ENCODE results near the gene ANKRD2. TPM values are rescaled to one million over a fixed set of nuclear protein-coding genes. Genes with fewer than 3 reads are reported as not detected.
A peak's percentile ranks its signal among the peaks of the same experiment; 100 is the strongest.
"Not testable (repeated sequence)": the region's sequence is repeated elsewhere in the genome, so short reads cannot be mapped to it uniquely, and the experiment has no call there.

Gene ANKRD2
- total RNA-seq, 1 experiment from 2014 or later: not detected

DNA sequence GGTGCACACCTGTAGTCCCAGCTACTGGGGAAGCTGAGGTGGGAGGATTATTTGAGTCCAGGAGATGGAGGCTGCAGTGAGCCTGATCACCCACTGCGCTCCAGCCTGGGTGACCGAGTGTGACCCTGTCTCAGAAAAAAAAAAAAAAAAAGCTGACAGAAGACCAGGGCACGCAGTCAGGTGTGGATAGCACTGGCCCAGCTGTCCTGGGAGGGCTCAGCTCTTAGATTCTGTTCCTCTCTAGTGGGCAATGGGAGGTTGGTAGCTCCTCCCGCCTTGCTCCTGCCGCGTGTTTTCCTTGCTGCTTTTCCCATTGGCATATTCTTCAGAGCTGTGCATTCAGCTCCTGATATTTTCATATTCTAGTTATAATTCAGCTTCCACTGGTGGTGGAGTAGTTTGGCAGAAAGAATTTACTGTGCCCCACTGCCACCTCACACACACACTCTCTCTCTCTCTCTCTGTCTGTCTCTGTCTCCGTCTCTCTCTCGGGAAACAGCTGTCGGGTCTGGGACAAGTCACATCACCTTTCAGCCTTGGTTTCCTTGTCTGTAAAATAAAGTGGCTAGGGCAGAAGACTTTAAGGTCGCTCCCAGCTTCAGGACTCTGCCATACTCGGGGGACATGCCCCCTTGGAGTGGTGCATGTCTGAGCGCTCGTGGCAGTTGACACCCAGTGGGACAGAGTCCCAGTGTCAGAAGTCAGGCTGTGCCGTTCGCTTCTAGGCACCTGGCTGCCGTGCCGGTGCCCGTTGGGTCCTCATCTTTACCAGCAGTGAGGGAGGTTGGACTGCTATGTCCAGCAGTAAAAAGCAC, 25.9 kb upstream of the ANKRD2 start:
- DNase-seq (ENCODE audit: low read depth): no peak

DNA sequence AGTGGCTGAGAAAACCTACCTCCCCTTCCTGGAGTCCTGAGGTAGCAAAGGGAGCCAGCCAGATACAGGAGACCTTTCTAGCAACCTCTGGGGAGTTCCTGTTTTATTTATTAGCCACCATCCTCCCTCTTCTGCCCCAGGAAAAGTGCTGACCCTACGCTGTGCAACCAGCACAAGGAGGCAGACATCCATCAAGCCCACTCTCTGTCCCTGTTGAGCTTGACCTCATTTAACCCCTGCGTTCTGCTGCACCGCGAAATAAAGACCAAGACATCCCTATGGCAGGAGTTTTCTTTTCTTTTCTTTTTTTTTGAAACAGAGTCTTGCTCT, 25.3 kb upstream of the ANKRD2 start:
- no peak for DNase-seq (ENCODE audit: low read depth)

GRCh38 chr10:97547962-97548361, 24.6 kb upstream of the ANKRD2 start:
- DNase-seq (ENCODE audit: low read depth): peak; percentile 53

GRCh38 chr10:97548828-97549455, 23.6 kb upstream of the ANKRD2 start:
- no peak for DNase-seq (ENCODE audit: low read depth)

DNA sequence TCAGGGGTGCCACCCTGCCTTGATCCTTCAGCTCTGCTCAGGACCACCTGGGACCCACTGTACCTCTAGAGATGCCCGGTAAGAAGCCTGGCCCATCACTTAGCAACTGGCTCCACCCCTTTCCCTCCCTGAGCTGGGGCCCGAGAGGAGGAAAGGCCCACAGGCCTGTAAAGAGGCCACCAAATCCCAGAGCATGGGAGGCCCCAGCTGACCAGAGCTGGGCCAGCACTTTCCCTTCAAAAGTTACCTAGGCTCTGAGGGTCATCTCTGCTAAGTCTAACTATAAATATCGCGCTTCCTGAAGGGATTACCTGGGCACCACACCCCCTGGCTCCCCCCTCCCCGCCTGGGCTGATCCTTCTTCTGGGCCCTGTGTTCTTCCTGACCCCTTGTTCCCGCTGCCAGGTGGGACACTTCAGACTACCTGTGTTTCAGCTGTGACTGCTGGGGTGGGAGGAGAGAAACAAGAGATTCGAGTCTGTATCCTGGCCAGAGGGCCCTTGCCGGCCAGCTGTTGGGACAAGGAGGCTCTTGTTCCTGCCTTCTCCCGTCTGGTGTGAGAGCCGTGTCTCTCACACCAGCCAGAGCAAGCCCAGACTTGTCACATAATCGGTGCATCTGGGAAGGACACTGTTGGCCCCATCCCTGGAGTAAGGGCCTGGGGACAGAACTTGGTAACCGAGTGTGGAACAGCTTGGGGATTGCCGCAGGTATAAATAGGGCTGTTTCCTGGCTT, 22.8 kb upstream of the ANKRD2 start:
- DNase-seq (ENCODE audit: low read depth): no peak

DNA sequence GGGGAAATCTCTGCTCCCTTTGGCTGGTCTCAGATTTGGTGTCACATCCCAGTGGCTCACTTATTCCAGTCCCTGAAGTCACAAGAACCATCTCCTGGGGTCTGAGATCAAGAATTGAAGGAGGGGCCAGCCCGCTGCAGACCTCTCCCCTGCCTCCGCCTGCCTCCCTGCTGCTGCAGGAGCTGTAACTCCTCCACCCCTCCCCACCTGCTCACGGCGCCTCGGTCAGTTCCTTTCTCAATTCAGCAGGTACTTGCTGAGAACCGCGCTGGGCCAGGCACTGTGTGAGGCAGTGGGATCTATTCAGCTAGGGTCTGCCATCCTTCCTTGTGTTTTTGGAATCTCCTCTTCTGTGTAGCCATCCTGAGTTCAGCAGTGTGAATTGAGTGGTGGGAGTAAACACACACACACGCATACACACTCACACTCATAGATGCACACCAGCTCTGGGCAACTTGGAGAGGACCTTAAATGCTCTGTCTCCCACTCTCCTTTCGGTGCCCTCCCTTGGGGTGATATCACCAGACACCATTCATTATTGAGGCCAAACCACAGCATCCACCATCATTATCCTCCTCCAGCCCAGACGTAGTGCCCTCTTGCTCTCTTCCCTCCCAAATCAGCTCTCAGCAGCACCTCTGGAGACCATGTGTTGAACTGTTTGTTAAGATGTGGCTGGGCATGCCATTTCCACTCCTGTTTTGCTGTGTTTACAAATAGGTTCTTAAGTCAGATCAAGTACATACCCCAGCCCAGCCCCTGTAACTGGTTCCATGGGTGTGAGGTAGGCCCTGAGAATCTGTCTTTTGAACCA, 22.0 kb upstream of the ANKRD2 start:
- DNase-seq (ENCODE audit: low read depth): no peak

GRCh38 chr10:97551271-97551670, 21.3 kb upstream of the ANKRD2 start:
- no peak for DNase-seq (ENCODE audit: low read depth)

- DNase-seq (ENCODE audit: low read depth): peak; percentile 75
Measured at GRCh38 chr10:97553575-97554031, 19.0 kb upstream of the ANKRD2 start.

DNA sequence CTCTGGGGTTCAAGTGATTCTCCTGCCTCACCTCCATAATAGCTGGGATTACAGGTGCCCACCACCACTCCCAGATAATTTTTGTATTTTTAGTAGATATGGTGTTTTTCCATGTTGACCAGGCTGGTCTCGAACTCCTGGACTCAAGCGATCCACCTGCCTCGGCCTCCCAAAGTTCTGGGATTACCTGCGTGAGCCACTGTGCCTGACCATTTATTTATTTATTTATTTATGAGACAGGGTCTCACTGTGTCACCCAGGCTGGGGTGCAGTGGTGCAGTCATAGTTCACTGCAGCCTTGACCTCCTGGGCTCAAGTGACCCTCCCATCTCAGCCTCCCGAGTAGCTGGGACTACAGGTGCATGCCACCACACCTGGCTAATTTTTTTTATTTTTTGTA, 18.2 kb upstream of the ANKRD2 start:
- DNase-seq (ENCODE audit: low read depth): not testable (repeated sequence)

DNA sequence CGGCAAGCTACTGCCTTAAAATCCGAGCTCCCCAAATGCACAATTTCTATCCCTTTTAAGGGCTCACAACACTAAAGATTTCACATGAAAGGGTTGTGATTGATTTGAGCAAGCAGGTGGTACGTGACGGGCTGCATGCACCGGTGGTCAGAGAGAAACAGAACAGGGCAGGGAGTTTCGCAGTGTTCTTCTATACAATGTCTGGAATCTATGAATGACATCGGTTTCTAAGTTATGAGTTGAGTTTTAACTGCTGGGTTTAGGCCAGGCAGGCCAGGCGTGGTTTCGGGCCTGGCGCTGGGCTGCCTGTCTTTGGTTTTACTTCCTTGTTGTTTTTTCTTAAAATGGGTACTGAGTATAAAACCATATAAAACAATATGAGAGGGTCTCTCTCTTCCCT, 17.0 kb upstream of the ANKRD2 start:
- DNase-seq (ENCODE audit: low read depth): not testable (repeated sequence)

DNA sequence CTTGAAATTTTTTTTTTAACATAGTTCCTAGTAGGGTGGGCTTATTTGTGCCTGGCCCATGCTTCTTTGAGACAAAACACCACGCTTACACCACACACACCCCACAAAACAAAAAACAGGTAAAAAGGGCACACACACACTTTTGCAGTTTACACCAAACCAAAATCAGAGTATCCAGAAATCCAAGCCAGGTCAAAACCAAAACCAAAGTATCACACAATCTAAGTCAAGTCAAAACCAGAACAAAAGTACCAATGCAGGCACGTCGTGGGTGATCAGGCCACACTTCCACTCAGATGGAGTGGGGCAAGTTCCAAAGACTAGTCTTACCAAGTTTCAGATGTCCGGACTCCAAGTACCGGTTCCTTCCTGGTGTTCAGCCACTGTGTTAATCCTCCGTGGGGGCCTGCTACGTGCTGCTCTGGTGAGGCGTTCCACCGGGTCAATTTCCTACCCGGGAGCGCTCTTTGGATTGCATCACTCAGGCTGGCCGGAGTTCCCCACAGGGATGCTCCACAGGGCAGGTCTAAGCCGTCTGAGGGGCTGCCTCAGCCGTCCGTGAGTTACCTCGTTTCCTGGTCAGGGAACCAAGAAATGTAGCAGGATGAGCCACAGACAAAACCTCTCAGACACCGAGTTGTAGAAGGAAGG, 11.7 kb upstream of the ANKRD2 start:
- DNase-seq (ENCODE audit: low read depth): not testable (repeated sequence)

GRCh38 chr10:97561386-97562077, 11.0 kb upstream of the ANKRD2 start:
- DNase-seq (ENCODE audit: low read depth): not testable (repeated sequence)

DNA sequence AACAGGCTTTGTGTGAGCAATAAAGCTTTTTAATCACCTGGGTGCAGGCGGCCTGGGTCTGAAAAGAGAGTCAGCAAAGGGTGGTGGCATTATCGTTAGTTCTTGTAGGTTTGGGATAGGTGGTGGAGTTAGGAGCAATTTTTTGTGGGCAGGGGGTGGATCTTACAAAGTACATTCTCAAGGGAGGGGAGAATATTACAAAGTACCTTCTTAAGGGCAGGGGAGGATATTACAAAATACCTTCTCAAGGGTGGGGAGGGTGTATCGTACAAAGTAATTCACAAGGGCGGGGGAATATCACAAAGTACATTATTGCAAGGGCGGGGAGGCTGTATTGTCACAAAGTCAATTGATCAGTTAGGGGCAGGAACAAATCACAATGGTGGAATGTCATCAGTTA, 10.2 kb upstream of the ANKRD2 start:
- not testable (repeated sequence) for DNase-seq (ENCODE audit: low read depth)

DNA sequence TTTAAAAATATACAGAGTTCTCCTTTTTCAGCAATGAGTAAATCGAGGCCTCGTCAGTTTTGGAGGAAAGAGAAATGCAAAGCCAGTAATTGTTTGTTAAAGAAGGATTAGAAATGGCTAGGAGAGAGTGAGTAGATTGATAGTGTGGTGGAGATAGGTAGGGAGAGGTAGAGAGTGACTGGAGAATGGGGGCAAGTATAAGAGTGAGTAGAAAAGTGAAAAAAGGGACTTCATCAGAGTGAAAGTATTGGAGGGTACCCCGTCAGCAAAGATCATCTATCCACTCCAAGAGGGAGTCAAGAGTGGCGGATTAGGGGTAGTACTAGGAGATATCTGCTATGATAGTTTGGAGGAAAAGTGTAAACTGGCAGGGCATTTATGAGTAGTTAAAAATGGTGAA, 9.2 kb upstream of the ANKRD2 start:
- DNase-seq (ENCODE audit: low read depth): no peak

DNA sequence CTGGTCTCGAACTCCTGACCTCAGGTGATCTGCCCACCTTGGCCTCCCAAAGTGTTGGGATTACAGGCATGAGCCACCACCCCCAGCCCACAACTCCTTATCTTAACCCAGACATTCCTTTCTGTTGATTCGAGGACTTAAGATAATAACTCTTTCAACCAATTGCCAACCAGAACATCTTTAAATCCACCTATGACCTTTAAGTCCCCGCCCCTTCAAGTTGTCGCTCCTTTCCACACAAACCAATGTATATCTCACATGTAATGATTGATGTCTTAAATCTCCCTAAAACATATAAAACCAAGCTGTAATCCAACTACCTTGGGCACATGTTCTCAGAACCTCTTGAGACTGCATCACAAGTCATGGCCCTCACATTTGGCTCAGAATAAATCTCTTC, 7.8 kb upstream of the ANKRD2 start:
- peak; percentile 39 for DNase-seq (ENCODE audit: low read depth)

GRCh38 chr10:97566336-97566996, 6.1 kb upstream of the ANKRD2 start:
- DNase-seq (ENCODE audit: low read depth): no peak

DNA sequence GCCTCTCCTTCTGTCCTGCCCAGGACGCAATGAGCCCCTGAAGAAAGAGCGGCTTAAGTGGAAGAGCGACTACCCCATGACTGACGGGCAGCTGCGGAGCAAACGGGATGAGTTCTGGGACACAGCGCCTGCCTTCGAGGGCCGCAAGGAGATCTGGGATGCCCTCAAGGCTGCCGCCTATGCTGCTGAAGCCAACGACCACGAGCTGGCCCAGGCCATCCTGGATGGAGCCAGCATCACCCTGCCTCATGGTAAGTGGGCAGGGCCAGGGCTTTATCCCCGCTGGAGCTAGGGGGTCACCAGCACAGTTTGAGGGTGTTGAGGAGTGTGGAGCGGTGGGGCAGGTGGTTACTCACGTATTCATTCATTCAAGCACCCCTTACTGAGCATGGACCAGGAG, 4.7 kb upstream of the ANKRD2 start:
- no peak for DNase-seq (ENCODE audit: low read depth)

DNA sequence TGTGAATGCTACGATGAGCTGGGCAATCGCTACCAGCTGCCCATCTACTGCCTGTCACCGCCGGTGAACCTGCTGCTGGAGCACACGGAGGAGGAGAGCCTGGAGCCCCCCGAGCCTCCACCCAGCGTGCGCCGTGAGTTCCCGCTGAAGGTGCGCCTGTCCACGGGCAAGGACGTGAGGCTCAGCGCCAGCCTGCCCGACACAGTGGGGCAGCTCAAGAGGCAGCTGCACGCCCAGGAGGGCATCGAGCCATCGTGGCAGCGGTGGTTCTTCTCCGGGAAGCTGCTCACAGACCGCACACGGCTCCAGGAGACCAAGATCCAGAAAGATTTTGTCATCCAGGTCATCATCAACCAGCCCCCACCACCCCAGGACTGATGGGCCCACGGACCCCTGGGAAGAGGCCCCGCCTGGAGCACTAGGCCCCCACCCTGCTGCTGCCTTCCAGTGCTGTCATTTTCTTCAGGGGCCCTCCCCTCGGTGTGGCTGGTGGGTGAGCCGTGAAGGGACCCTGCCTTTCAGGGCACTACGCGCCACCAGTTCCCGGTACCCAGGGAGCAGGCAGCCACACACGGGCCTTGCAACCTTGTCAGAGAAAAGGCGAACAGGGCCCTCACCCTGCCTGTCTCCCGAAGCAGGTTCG, 2.3 kb upstream of the ANKRD2 start:
- DNase-seq (ENCODE audit: low read depth): no peak

- DNase-seq (ENCODE audit: low read depth): no peak
Measured at GRCh38 chr10:97570789-97571471, 1.6 kb upstream of the ANKRD2 start.
